Sigmoid colon (tissue), 4 donors: Measurements from ENCODE around the gene DAGLB.

Experiments
- EP300 ChIP-seq, 4 donors: sonication (generic); formaldehyde crosslinking; IDR thresholded peaks; one replicate each; pipeline ENCODE4 v1.6.1; 2017; ENCODE audit warnings: antibody characterized with exemption in 4 of 4
- POLR2A ChIP-seq, 2 donors: fragments of 450-650 bp; IDR thresholded peaks; one replicate each; pipeline ENCODE4 v1.6.1; 2016; ENCODE audit warnings: antibody characterized with exemption in 2 of 2, mild to moderate bottlenecking in 2 of 2, moderate library complexity in 2 of 2
- POLR2AphosphoS5 ChIP-seq, 4 donors: sonication (generic); formaldehyde crosslinking; IDR thresholded peaks; one replicate each; pipeline ENCODE4 v1.6.1; 2017; ENCODE audit warnings: antibody characterized with exemption in 4 of 4
- TF ChIP-seq, protein P1 (sequence below), 4 experiments: fragments of 450-650 bp in 3 of 4; fragments of 200-600 bp in 1 of 4; IDR thresholded peaks; one replicate each; pipeline ENCODE4 v1.5.1; 2016 to 2019; ENCODE audit warnings: antibody characterized with exemption in 4 of 4, mild to moderate bottlenecking in 3 of 4, moderate library complexity in 2 of 4

DNA sequence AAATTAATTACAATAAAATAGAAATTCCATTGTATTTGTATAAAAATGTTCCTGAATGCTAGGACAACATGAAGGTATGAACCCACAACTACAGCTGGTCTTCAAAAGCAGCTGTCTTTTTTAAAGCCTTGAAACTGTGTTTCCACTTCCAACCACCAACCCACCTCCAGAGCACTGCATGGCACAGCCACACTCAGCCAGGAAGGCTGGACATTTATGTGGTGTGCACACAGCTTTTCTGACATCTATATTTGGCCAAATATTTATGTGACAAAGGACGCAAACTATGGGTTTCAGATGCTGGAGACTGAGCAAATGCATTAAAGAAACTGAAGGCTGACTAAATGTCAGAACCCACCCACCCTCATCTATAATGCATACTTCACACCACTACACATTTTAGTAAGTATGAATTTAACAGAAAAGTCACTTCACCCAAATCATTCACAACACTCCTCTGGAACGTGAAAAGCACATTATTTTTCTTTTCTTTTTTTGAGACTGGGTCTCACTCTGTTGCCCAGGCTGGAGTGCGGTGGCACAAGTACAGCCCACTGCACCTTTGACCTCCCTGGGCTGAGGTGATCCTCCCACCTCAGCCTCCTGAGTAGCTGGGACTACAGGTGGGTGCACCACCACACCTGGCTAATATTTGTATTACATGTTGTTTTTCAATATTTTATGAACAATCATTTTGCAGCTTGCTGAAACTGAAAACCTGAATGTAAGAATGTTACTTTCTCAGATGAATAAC lies 27.9 kb upstream of the DAGLB start:
- TF ChIP-seq, protein P1, sequence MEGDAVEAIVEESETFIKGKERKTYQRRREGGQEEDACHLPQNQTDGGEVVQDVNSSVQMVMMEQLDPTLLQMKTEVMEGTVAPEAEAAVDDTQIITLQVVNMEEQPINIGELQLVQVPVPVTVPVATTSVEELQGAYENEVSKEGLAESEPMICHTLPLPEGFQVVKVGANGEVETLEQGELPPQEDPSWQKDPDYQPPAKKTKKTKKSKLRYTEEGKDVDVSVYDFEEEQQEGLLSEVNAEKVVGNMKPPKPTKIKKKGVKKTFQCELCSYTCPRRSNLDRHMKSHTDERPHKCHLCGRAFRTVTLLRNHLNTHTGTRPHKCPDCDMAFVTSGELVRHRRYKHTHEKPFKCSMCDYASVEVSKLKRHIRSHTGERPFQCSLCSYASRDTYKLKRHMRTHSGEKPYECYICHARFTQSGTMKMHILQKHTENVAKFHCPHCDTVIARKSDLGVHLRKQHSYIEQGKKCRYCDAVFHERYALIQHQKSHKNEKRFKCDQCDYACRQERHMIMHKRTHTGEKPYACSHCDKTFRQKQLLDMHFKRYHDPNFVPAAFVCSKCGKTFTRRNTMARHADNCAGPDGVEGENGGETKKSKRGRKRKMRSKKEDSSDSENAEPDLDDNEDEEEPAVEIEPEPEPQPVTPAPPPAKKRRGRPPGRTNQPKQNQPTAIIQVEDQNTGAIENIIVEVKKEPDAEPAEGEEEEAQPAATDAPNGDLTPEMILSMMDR (IDR thresholded peaks at IDR 0.05): no peak
- TF ChIP-seq POLR2A (IDR thresholded peaks at IDR 0.05): no peak
- TF ChIP-seq POLR2AphosphoS5 (IDR thresholded peaks at IDR 0.05): no peak
- TF ChIP-seq EP300 (IDR thresholded peaks at IDR 0.05): no peak
